Mesendoderm (in vitro differentiated cells): ENCODE measurements around the gene BASP1.

Experiments used
- DNase-seq: peaks from one replicate; pipeline ENCODE4 v3.0.0; 2013
- H2AK5ac ChIP-seq: 2 replicates; pipeline ENCODE4 v1.6.1; 2013; ENCODE audit warnings: low read length, inconsistent platforms
- H2BK120ac ChIP-seq: 2 replicates; pipeline ENCODE4 v1.6.1; 2013; ENCODE audit warnings: low read depth, mild to moderate bottlenecking, low read length, moderate library complexity, mixed read lengths
- H2BK15ac ChIP-seq: replicated peaks from 2 replicates; pipeline ENCODE4 v1.6.1; 2013; ENCODE audit warnings: low read depth, mild to moderate bottlenecking, moderate library complexity
- H2BK5ac ChIP-seq: 2 replicates; pipeline ENCODE4 v1.6.1; 2013; ENCODE audit warnings: low read length, inconsistent platforms
- H3K18ac ChIP-seq: 2 replicates; pipeline ENCODE4 v1.6.1; 2013; ENCODE audit warnings: mild to moderate bottlenecking, low read length, mixed read lengths
- H3K23ac ChIP-seq: one replicate; pipeline ENCODE4 v1.6.1; 2013; ENCODE audit warnings: low read length
- H3K27ac ChIP-seq: 2 replicates; pipeline ENCODE4 v1.5.1; 2013; ENCODE audit warnings: low read depth, mild to moderate bottlenecking, inconsistent platforms, low read length, moderate library complexity
- H3K27me3 ChIP-seq: 2 replicates; pipeline ENCODE4 v1.6.1; 2013; ENCODE audit warnings: low read length, control low read depth, mild to moderate bottlenecking, inconsistent platforms; ENCODE audit not compliant: insufficient read depth, poor library complexity
- H3K36me3 ChIP-seq: 2 replicates; pipeline ENCODE4 v1.6.1; 2013; ENCODE audit warnings: low read length, inconsistent platforms; ENCODE audit not compliant: control insufficient read depth, insufficient read depth
- H3K4ac ChIP-seq: one replicate; pipeline ENCODE4 v1.6.1; 2013; ENCODE audit warnings: low read depth, mild to moderate bottlenecking, low read length, moderate library complexity
- H3K4me1 ChIP-seq: 2 replicates; pipeline ENCODE4 v1.6.1; 2013; ENCODE audit warnings: low read depth, low read length, inconsistent platforms; ENCODE audit not compliant: control insufficient read depth
- H3K4me2 ChIP-seq: 2 replicates; pipeline ENCODE4 v1.6.1; 2013; ENCODE audit warnings: low read length
- H3K4me3 ChIP-seq: 2 replicates; pipeline ENCODE4 v1.5.1; 2013; ENCODE audit warnings: mild to moderate bottlenecking, low read length
- H3K56ac ChIP-seq: one replicate; pipeline ENCODE4 v1.6.1; 2013; ENCODE audit warnings: low read length
- H3K79me1 ChIP-seq: 2 replicates; pipeline ENCODE4 v1.6.1; 2013; ENCODE audit warnings: low read length, inconsistent platforms
- H3K79me2 ChIP-seq: 2 replicates; pipeline ENCODE4 v1.6.1; 2013; ENCODE audit warnings: mild to moderate bottlenecking, low read length; ENCODE audit not compliant: control insufficient read depth, insufficient read depth
- H3K9ac ChIP-seq: 2 replicates; pipeline ENCODE4 v1.6.1; 2013; ENCODE audit warnings: low read length, inconsistent platforms
- H4K5ac ChIP-seq: one replicate; pipeline ENCODE4 v1.6.1; 2013; ENCODE audit warnings: low read length
- H4K8ac ChIP-seq: one replicate; pipeline ENCODE4 v1.6.1; 2013; ENCODE audit warnings: low read depth, mild to moderate bottlenecking, control low read depth, low read length, moderate library complexity
- WGBS: extraction: QIAGEN DNeasy Blood & Tissue Kit; methylation state at CpG from one replicate; pipeline ENCODE4 v1.1.7; 2013; ENCODE audit warnings: low lambda C conversion rate, missing lambda C conversion rate; ENCODE audit not compliant: insufficient coverage; ENCODE audit errors: extremely low coverage; 5-methylcytosine and 5-hydroxymethylcytosine counted together

The BASP1 gene

GRCh38 chr5:17279487-17279886, 62.1 kb downstream of the BASP1 start:
- H3K4me3 ChIP-seq, result no peak overlapping the region
- no CpG with 5 or more reads among the region's 2 CpGs for WGBS

DNA sequence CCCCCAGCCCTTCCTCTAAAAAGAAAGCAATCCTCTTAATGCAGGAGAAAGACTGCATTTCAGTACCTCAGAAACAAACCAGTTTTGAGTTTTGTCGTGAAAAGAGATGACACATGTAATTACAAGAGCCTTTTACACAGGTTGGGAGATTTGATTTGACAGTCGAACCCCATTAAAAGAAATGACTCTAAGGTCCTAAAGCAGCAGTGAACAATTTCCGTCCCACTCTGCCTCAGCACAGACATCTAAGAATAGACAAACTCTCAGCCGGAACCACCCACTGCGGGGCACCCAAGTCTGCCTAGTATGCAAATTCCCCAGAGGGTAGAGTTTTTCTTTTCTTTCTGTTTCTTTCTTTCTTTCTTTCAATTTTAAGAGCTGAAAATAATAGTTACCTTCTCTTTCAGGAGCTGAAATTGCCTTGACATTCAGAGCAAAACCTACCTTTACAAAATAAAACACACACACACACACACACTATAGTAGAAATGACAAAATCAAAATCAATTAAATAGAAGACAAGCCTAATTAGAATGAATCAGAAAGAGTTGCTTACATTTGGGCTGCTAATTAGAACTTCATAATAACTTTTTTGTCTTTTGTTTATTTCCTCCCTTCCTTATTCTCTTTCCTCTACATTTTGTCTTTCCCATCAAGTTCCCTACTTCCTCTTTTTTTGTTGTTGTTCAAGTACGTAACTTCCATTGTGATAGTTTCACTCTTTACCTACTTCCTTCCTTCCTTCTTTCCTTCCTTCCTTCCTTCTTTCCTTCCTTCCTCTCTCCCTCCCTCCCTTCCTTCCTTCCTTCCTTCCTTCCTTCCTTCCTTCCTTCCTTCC, 65.1 kb downstream of the BASP1 start:
- Histone ChIP-seq H3K79me1 (no peaks in the 10 kb centered on the region), H3K4me2 (no peak overlapping the region), H2BK5ac (no peak overlapping the region), H3K27me3 (no peaks in the 10 kb centered on the region), H3K18ac (no peak overlapping the region), H2AK5ac (no peak overlapping the region), H3K4me1 (no peaks in the 10 kb centered on the region), H3K23ac (no peak overlapping the region), H3K36me3 (no peaks in the 10 kb centered on the region), H2BK15ac (no peak overlapping the region), H4K8ac (no peak overlapping the region), H3K56ac (no peak overlapping the region), H3K79me2 (no peaks in the 10 kb centered on the region), H3K9ac (no peak overlapping the region), H4K5ac (no peak overlapping the region), H2BK120ac (no peak overlapping the region), H3K4ac (no peak overlapping the region), H3K4me3 (no peak overlapping the region), H3K27ac (no peak overlapping the region)
- no CpG with 5 or more reads among the region's 6 CpGs for WGBS
- DNase-seq, result no peak

More at GRCh38 chr5:17279487-17279886, 62.1 kb downstream of the BASP1 start:
- Histone ChIP-seq H2BK15ac (no peak overlapping the region), H3K79me2 (no peaks in the 10 kb centered on the region), H3K4me2 (no peak overlapping the region), H3K27ac (no peak overlapping the region), H3K27me3 (no peaks in the 10 kb centered on the region), H3K56ac (no peak overlapping the region), H4K8ac (no peak overlapping the region), H3K79me1 (peaks cover under 1% of the 10 kb centered on the region), H4K5ac (no peak overlapping the region), H2AK5ac (no peak overlapping the region), H2BK5ac (no peak overlapping the region), H2BK120ac (no peak overlapping the region), H3K9ac (no peak overlapping the region), H3K36me3 (peaks cover 1% of the 10 kb centered on the region), H3K23ac (no peak overlapping the region), H3K18ac (no peak overlapping the region), H3K4ac (no peak overlapping the region), H3K4me1 (no peaks in the 10 kb centered on the region)
- no peak for DNase-seq

GRCh38 chr5:17283121-17283415, 65.6 kb downstream of the BASP1 start:
- Histone ChIP-seq H3K79me2 (no peaks in the 10 kb centered on the region), H3K4me1 (no peaks in the 10 kb centered on the region), H3K4me2 (no peak overlapping the region), H2BK5ac (no peak overlapping the region), H2BK120ac (no peak overlapping the region), H3K79me1 (no peaks in the 10 kb centered on the region), H2AK5ac (no peak overlapping the region), H3K23ac (no peak overlapping the region), H4K5ac (no peak overlapping the region), H3K4me3 (no peak overlapping the region), H3K56ac (no peak overlapping the region), H3K18ac (no peak overlapping the region), H3K36me3 (no peaks in the 10 kb centered on the region), H3K27ac (no peak overlapping the region), H3K9ac (no peak overlapping the region), H4K8ac (no peak overlapping the region), H3K4ac (no peak overlapping the region), H3K27me3 (no peaks in the 10 kb centered on the region), H2BK15ac (no peak overlapping the region)
- no CpG with 5 or more reads among the region's 2 CpGs for WGBS
- no peak for DNase-seq

DNA sequence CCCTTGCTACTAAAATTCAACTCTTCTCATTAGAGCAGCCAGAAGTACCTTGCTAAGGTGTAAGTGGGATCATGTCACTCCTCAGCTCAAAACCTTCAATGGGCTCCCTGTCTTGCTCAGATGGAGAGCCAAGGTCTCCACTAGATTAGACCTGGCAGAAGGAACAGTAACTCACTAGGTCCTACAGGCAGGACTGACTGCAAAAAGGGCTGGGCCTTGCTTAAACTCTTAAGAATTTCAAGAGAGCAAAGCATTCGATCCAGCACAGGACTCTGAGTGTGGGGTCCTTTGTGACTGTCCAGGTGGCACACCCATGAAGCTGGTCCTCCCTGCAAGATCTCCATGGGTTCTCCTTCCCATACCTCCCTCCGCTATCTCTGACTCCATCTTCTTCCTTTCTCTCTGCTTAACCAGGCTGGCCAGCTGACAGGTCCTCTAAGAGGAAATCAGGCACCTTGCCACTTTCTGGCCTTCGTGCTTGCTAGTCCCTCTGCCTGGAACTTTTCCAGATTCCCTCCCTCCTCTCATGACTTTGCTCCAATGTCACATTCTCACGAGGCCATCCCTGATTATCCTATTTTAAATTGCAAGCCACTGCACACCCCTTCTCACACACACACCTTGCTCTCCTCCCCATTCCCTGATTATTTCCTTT, 70.2 kb downstream of the BASP1 start:
- H3K27ac ChIP-seq, result no peak overlapping the region
- no peak overlapping the region for H2BK120ac ChIP-seq
- no peak overlapping the region for H3K4me3 ChIP-seq
- H3K79me1 ChIP-seq, result no peaks in the 10 kb centered on the region
- H4K8ac ChIP-seq, result no peak overlapping the region
- H3K4ac ChIP-seq, result no peak overlapping the region
- H2BK15ac ChIP-seq, result no peak overlapping the region
- no peak overlapping the region for H3K56ac ChIP-seq
- no peak overlapping the region for H3K23ac ChIP-seq
- H3K18ac ChIP-seq, result no peak overlapping the region
- H3K4me1 ChIP-seq, result no peaks in the 10 kb centered on the region
- no peaks in the 10 kb centered on the region for H3K27me3 ChIP-seq
- H2BK5ac ChIP-seq, result no peak overlapping the region
- no peak overlapping the region for H3K4me2 ChIP-seq
- DNase-seq, result no peak
- no peak overlapping the region for H3K9ac ChIP-seq
- H3K36me3 ChIP-seq, result no peaks in the 10 kb centered on the region
- no peaks in the 10 kb centered on the region for H3K79me2 ChIP-seq
- no CpG with 5 or more reads among the region's 4 CpGs for WGBS
- H2AK5ac ChIP-seq, result no peak overlapping the region
- H4K5ac ChIP-seq, result no peak overlapping the region

DNA sequence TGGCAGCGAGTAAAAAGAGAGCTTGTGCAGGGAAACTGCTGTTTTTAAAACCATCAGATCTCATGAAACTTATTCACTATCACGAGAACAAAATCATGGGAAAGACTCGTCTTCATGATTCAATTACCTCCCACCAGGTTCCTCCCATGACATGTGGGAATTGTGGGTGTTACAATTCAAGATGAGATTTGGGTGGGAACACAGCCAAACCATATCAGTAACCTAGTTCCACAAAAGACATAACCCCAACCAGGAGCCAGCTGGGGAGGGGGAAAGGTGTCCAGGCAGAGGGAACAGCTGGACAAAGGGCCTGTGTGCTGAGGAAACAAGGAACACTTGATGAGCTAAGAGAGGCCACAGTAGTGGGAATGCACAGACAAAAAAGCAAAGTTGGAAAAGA, 71.1 kb downstream of the BASP1 start:
- Histone ChIP-seq H3K36me3 (no peaks in the 10 kb centered on the region), H2AK5ac (no peak overlapping the region), H3K27me3 (no peaks in the 10 kb centered on the region), H3K4me1 (no peaks in the 10 kb centered on the region), H3K4me3 (no peak overlapping the region), H3K79me1 (no peaks in the 10 kb centered on the region), H3K9ac (no peak overlapping the region), H3K18ac (no peak overlapping the region), H3K79me2 (no peaks in the 10 kb centered on the region), H2BK15ac (no peak overlapping the region), H3K56ac (no peak overlapping the region), H3K4ac (no peak overlapping the region), H4K8ac (no peak overlapping the region), H4K5ac (no peak overlapping the region), H2BK120ac (no peak overlapping the region), H3K4me2 (no peak overlapping the region), H3K23ac (no peak overlapping the region), H3K27ac (no peak overlapping the region), H2BK5ac (no peak overlapping the region)
- no peak for DNase-seq
- WGBS, result no CpG with 5 or more reads among the region's 3 CpGs
